ENCODE results near the gene PSMB7. TPM values are rescaled to one million over a fixed set of nuclear protein-coding genes. Genes with fewer than 3 reads are reported as not detected.

PSMB7 gene
- total RNA-seq, 2 experiments from 2014 or later = 155 to 170 TPM

DNA sequence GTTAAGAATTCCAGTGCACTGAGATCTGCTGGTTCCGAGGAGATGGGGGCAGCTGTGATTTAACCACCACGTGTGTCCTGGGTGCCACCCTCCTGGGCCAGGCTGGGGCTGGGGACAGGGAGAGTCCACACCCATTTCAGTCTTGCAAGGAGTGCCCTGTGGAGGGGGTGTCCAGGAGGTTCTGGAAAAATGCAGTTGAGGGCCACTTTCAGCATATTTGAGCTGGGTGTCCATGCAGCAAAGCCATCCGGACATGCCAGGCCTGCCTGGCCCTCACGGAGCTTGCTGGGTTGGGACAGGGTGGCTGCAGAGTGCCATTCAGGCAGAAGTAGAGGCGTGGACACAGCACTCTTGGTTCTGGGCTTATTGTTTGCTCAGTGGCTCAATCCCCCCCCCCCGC is 89.4 kb downstream of the PSMB7 start:
- H3K4me3 Mint-ChIP-seq = no peak overlapping the region
- ChIA-PET POLR2A (no interaction called here), CTCF (interaction anchor here (1.6 kb wide), 1 partner anchor 195 kb away, joined by 3 read pairs; no protein-coding TSS in a partner anchor)
- TF ChIP-seq CTCF (IDR thresholded peaks at IDR 0.05) = no peak
- no peak for DNase-seq
- intact Hi-C loops (cut with micrococcal nuclease) = no loop called here
- no peak for ATAC-seq
- H3K4me1 Mint-ChIP-seq (ENCODE audit: low read depth) = no peaks in the 10 kb centered on the region
- no peaks in the 10 kb centered on the region for H3K27me3 Mint-ChIP-seq
- no peaks in the 10 kb centered on the region for H3K36me3 Mint-ChIP-seq (ENCODE audit: low read depth)
- H3K27ac Mint-ChIP-seq = no peak overlapping the region
- H3K9me3 Mint-ChIP-seq = no peaks in the 10 kb centered on the region

- DNase-seq = no peak
- H3K4me3 Mint-ChIP-seq = no peak overlapping the region
- H3K27me3 Mint-ChIP-seq = no peaks in the 10 kb centered on the region
- H3K4me1 Mint-ChIP-seq (ENCODE audit: low read depth) = no peaks in the 10 kb centered on the region
- POLR2A ChIA-PET = no interaction called here
- ATAC-seq = no peak
- no peak overlapping the region for H3K27ac Mint-ChIP-seq
- H3K9me3 Mint-ChIP-seq = no peaks in the 10 kb centered on the region
- H3K36me3 Mint-ChIP-seq (ENCODE audit: low read depth) = no peaks in the 10 kb centered on the region
- intact Hi-C loops (cut with micrococcal nuclease) = no loop called here
- CTCF ChIA-PET = no interaction called here
- TF ChIP-seq CTCF (IDR thresholded peaks at IDR 0.05) = no peak
Measured at GRCh38 chr9:124323904-124324303, 91.3 kb downstream of the PSMB7 start.

DNA sequence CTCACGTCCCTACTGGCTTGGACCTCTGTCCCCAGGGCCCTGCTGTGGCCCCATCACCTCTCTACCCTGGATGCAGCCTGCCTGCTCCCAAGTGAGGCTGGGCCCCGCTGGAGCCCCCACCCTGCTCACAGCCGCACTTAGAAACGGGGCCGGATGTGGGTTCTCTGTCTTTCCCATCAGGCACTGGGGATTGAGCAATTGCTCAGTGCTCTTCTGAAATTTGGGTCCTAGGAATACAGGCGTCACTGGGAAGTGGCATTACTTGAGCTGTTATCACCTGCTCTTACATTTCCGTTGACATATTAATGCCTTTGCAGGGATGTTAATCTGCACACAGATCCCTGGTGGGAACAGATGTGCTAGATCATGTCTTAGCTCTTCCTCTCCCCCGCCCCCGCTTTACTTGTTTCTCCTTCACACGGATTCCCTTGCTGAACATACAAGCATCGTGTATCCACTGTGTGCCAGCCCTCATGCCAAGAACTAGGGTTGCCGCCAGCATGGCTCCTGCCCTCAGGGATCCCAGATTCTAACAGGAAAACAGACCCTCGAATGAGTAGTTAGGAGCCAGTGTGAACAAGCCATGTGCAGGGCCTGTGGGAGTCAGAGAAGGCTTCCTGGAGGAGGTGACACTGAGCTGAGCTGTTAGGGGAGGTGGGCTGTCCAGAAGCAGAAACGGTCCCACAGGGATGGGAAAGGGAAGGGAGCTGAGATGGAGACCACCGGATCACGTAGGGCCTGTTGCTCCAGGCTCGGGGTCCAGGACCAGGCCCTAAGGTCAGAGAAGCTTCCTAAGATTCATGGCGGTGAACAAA is 92.4 kb downstream of the PSMB7 start:
- ChIA-PET POLR2A (interaction anchor here (0.9 kb wide), 1 partner anchor 64 kb away, joined by 3 read pairs; no protein-coding TSS in a partner anchor), CTCF (interaction anchor here (1.0 kb wide), 1 partner anchor 11 kb away, joined by 3 read pairs; no protein-coding TSS in a partner anchor)
- Mint-ChIP-seq H3K27me3 (no peaks in the 10 kb centered on the region), H3K36me3 (ENCODE audit: low read depth) (no peaks in the 10 kb centered on the region), H3K27ac (no peak overlapping the region), H3K4me3 (no peak overlapping the region), H3K9me3 (no peaks in the 10 kb centered on the region), H3K4me1 (ENCODE audit: low read depth) (no peaks in the 10 kb centered on the region)
- intact Hi-C loops (cut with micrococcal nuclease) = no loop called here
- DNase-seq = no peak
- TF ChIP-seq CTCF (IDR thresholded peaks at IDR 0.05) = no peak
- ATAC-seq = no peak

- intact Hi-C loops (cut with micrococcal nuclease) = no loop called here
- Mint-ChIP-seq H3K27me3 (no peaks in the 10 kb centered on the region), H3K4me3 (no peak overlapping the region), H3K9me3 (no peaks in the 10 kb centered on the region), H3K27ac (no peak overlapping the region), H3K4me1 (ENCODE audit: low read depth) (no peaks in the 10 kb centered on the region), H3K36me3 (ENCODE audit: low read depth) (no peaks in the 10 kb centered on the region)
- TF ChIP-seq CTCF (IDR thresholded peaks at IDR 0.05) = no peak
- ChIA-PET CTCF (interaction anchor here (0.8 to 3.4 kb wide), 3 partner anchors 10 to 195 kb away, joined by 3 to 13 read pairs (median 3); no protein-coding TSS in a partner anchor), POLR2A (no interaction called here)
- no peak for ATAC-seq
- no peak for DNase-seq
Measured at GRCh38 chr9:124321935-124322334, 93.3 kb downstream of the PSMB7 start.

GRCh38 chr9:124321416-124321815 is 93.8 kb downstream of the PSMB7 start:
- H3K36me3 Mint-ChIP-seq (ENCODE audit: low read depth) = no peaks in the 10 kb centered on the region
- no peak for TF ChIP-seq CTCF (IDR thresholded peaks at IDR 0.05)
- intact Hi-C loops (cut with micrococcal nuclease) = no loop called here
- CTCF ChIA-PET = interaction anchor here (0.8 to 3.4 kb wide), 4 partner anchors 10 to 195 kb away, joined by 3 to 13 read pairs (median 3); no protein-coding TSS in a partner anchor
- H3K4me1 Mint-ChIP-seq (ENCODE audit: low read depth) = no peaks in the 10 kb centered on the region
- no peak for ATAC-seq
- no peak overlapping the region for H3K4me3 Mint-ChIP-seq
- POLR2A ChIA-PET = no interaction called here
- H3K27me3 Mint-ChIP-seq = no peaks in the 10 kb centered on the region
- no peaks in the 10 kb centered on the region for H3K9me3 Mint-ChIP-seq
- H3K27ac Mint-ChIP-seq = no peak overlapping the region
- no peak for DNase-seq
